Esophagus mucosa (tissue), 1 donor: ENCODE measurements around the gene RHOB. TPM values are rescaled to one million over a fixed set of nuclear protein-coding genes. Genes with fewer than 3 reads are reported as not detected.
"Not testable (repeated sequence)": the region's sequence is repeated elsewhere in the genome, so short reads cannot be mapped to it uniquely, and the experiment has no call there.

ENCODE experiments used
- ATAC-seq: fragments of 200-7000 bp; cut with Tn5 transposase; one replicate; pipeline ENCODE4 v1.9.1; 2020
- total RNA-seq: library from RNA; stranded (reverse); gene quantifications from one replicate; pipeline ENCODE4 v1.2.4, GENCODE V29; 2023
- donor health status: DM: yes; HTN: yes; CAD: no.

RHOB gene
- total RNA-seq, 1 donor from 2014 or later: 32.0 TPM

DNA sequence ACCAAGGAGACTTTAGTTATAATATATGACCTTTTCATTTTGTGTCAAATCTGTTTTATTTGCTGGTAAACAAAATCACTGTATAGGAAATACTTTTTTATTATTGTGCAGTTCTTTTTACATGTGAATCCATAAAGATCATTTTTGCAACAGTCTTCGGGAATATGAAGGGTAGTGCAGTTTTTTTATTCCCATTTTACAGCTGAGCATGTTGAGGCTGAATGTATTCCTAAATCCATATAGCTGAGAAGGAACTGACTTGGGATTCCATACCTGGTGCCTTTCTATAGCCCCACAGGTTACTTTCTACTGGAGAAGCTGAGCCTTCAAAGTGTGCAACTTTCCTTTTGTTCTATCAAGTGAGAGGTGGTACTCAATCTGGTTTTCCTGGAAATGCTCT is 29.6 kb downstream of the RHOB start:
- no peak for ATAC-seq

DNA sequence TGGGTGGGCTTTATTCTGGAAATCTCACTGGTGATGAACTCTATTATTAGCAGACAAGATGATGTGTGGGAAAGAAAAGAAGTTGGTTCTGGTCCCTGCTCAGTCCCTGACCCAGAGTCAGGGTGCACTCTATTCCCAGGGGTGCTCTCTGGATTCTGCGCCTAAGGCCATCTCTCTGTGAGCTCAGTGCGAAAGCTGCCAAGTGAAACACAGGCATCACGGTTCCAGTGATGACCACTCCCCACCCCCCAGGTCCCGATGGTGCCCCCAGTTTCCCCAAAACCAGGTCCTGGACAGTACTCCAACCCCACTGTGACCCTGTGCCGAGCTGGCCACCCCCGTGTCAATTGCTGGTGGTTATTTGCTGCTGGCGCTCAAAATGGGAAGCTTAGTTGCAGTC is 30.1 kb downstream of the RHOB start:
- ATAC-seq: no peak

DNA sequence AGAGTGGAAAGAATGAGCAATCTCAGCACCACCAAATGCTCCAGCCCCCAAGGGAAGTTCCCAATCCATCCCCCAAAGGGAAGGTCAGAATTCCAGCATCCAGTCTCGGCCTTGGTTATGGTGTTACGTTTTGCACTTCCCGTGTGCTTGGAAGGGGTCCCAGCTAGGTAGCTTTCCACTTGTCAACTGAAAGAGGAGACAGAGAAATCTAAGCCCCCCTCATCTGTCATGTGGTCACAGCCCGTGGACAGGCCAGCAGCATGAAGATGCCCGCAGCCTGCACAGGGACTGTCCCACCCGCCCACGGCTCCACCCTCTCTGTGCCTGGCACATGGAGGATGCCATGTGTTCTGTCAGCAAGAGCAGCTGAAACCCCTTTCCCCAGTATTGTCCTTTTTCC is 32.1 kb downstream of the RHOB start:
- no peak for ATAC-seq

DNA sequence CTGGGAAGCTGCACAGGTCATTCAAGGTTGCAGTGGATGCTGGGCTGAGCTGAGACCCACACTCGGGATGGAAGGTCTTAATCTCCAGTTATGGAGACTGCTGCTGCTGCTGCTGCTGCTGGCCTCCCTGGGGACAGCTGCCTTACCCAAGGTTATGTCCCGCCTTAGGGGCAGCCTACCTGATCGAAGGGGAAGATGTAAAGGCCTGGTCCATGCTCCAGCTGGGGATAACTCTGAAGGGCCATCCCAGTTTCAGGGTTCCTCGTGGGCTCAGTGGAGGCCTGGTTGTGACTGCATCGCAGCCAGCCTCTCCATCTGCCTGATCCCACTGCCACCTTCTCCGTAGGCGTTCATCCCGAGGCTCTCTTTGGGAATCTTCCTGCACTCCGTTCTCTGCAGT is 33.0 kb downstream of the RHOB start:
- ATAC-seq: no peak

DNA sequence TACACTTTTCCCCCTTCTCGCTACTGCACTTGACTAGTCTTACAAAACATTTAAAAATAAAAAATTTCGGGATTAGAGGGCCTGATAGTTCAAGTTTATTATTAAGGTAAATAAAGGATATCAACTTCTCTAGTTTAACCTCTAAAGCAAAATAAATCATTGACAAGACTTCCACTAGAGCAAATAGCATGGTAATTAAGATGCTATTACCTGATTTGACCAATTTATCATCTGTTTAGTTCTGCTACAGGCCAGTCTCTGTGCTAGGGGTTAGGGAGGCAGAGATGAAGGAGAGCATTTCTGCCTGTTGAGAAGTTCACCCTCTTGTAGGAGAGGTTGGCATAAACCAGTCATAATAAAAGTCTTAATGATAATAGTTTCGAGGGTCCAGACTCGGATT is 34.0 kb downstream of the RHOB start:
- no peak for ATAC-seq

- no peak for ATAC-seq
Measured at GRCh38 chr2:20481798-20482405, 35.0 kb downstream of the RHOB start.

GRCh38 chr2:20482725-20483124 is 35.9 kb downstream of the RHOB start:
- ATAC-seq: no peak

GRCh38 chr2:20483194-20483895 is 36.5 kb downstream of the RHOB start:
- ATAC-seq: peak; percentile 56

DNA sequence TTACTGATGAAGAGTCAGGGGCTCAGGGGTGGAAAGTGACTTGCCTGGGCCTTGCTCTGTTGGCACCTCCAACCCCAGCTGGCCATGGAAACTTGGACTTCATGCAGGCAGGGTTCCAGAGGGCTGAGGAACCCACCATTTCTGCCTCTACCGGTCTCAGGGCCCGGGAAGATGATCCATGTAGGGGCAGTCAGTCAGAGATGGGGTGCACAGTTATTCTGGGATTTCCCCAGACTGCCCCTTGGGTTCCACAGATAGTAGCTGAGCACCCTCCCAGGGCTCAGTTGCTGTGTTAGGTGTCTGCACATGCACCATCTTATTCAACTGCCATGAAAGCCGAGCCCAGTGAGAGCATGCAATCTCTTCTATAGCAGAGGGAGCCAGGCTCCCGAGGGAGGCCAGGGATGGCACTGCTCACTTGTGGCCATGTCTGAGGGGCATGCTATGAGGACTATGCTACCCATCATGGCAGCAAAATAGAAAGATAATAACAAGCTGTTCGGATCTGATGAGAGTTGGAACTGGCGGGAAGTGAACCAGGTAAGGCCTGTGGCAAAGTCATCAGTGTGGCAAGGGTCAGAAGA is 37.3 kb downstream of the RHOB start:
- no peak for ATAC-seq

DNA sequence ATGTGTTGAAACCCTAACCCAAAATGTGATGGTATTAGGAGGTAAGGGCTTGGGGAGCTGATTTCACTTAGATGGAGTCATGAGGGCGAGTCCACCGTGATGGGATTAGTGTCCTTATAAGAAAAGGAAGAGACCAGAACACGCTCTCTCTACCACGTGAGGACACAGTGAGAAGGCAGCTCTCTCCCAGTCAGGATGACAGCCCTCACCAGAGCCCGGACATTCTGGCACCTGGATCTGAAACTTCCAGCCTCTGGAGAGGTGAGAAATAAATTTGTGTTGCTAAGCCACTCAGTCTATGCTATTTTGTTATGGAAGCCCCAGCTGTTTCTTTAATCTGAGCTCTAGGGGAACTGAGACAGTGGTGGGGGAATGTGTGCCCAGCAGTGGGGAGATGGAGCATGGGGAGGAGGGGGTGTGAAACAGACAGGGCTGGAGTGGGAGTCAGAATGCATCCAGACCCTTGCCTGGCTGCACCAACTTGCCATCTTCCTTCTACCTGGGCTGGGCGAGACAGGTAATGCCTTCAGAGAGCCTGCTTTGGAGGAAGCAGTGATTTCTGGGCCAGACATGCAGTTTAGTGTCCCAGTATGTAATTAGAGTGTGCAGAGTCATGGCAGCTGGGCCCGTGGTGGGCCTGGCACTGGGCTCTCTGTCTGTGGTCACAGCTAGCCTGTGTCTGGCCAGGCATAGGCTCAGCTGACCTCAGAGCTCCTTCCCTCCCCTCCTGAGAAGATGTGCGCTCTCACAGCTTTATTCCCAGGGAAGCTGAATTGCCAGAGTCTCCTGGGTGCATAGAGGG is 38.1 kb downstream of the RHOB start:
- ATAC-seq: no peak

DNA sequence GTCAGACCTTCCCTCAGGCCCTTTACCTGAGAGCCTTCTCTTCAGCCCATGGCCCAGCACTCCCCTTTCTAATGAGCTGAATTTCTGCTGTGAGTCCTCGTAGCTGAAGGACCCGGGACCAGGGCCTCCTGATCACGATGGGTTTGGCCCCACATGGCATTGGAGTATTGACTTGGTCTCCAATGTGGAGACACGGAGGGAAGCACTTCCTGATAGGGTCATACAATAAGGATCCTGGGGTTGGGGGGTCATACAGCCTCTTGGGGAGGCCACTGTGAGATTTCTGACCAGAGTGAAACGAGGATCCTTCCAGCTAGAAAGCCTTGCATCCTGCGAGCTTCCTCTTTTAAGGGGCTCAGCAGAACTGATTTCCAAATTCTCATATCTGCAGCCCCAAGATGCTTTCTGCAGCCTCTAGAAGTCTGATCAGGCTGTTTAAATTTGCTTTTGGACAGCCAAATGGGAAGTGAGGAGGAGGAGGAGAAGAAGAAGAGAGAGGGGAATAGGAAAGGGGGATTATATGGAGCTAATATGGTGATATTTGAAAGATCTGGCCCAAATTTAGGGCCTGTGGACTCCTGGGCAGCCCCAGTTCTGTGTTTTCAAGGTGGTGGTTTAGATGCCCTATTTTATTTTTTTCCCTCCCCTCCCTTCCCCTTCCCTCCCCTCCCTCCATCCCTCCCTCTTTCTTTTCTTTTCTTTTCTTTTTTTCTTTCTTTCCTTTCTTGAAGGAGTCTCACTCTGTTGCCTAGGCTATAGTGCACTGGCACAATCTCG is 38.9 kb downstream of the RHOB start:
- no peak for ATAC-seq

GRCh38 chr2:20486571-20486970 is 39.7 kb downstream of the RHOB start:
- no peak for ATAC-seq

DNA sequence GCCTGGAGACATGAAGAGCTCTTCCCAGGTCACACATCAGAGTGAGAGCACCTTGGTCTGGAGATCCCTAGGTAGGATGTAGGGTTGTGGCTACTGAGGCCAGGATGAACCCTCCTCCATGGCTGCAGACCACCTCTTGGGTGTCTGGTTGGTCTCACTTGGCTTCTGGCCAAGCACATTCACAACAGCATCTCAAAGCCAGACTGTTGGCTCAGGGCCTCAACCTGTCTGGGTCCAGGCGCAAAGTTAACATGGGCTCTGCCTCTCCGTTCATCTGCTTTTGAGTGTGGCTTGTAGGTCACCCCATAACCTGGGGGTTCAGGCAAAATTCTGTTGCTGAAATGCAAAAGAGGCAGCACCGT is 40.1 kb downstream of the RHOB start:
- no peak for ATAC-seq

DNA sequence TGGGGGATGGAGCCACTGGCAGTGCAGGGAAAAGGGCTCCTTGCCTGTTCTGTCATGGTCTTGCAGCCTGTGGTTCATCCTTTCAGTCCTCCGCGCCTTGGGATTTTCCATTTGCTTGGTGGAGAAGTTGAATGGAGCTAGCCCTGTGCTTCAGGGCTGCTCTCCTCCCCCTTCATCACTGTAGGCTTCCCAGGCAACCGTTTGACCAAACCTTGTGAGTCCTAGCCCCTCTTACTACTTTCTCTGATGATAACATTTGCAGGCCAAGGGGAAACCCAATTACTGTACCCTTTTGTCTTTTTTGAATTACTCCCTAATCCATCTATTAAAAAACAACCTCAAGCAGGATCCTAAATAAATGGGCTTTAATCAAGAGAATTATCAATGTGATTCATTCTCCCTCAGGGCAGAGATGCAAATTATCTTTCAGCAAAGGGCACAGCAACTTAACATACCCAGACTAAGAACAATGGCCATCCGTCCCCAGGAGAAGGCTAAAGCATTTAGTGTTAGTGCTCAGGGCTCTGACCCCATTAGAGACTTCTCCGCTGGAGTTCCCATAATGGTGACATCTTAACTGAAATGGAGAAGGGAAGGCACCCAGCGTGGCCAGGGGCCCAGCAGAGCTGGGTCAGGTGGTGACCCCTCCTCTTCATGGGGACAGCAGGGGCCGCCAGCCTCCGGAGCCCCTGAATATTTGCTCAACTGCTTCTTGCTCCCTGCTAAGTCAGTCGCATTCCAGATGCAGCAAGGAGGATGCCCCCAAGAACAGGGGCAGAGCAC is 40.7 kb downstream of the RHOB start:
- ATAC-seq: no peak

- no peak for ATAC-seq
Measured at GRCh38 chr2:20488201-20488641, 41.3 kb downstream of the RHOB start.

DNA sequence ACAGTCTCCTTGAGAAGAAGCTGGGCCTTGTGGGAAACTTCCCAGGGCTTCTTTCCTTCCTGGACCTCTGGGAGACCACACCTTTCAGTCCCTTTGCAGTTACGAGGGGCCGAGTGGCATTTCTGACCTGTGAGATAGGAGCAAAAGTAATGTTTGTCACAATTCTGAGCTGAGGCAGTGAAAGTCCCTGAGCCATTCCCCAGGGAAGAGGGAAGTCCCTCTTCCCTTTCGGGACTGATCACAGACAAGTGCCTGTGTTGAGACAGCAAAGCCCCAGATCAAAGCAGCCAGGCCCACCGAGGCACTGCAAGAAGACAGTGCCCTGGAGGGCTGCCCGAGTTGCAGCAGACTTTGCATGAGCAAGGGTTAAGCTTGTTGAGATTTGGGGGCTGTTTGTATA is 41.9 kb downstream of the RHOB start:
- no peak for ATAC-seq

GRCh38 chr2:20490300-20491181 is 43.7 kb downstream of the RHOB start:
- peak; percentile 78 for ATAC-seq

DNA sequence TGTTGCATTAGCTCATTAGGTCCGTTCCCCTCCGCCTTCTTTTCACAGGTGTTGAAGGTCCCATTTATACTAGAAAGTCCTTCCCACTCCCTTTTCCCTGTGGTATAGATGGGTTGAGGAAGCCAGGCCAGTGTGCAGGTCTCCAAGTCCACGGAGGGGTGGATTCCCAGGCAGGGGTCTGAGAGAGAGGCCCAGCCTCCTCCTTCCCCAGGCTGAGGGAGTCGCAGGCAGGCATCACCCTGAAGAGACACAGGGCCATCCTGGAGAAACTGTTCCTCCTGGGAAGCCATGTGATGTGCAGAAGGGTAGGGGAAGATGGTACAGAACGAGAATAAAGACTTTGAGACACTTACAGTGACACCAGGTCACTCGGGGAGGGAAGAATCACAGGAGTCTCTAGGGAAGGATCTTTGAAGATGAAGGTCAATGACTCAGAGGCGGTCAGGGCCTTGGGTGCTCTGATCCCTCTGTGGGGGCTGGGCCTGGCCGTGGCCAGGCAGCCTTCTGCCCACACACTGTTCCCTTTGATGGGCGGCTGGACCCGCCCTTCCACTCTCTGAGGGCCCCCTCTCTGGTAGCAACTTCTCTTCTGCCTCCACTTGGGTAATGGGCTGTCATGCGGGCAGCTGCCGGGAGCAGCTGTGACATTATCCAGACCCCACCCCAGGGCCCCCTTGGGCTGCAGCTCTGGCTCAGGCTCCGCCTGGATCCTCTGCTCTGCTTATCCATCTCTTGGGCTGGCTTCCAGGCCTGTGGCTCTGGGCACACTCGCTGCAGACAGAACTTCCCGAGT is 45.1 kb downstream of the RHOB start:
- no peak for ATAC-seq

GRCh38 chr2:20493095-20493494 is 46.2 kb downstream of the RHOB start:
- ATAC-seq: not testable (repeated sequence)

DNA sequence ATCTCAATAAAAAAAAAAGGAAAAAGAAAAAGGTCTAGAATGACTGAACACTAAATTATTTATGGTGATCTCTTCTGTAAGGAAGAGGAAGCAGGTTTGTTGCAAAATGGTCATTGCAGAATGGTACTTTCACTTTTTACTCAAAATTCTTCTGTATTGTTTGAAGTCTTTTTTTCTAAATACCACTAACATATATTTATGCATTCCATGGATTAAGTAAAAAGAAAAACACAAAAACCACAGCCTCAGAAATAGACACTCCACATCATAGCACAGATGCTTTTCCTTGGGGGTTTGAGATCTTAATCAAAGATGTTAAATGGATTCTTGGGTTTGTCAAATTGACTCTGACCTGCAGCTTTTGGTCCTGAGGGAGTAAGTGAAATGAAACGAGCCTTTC is 47.4 kb downstream of the RHOB start:
- no peak for ATAC-seq
